Esophagus muscularis mucosa (tissue), 4 donors: ENCODE measurements around the gene FOXP2. TPM values are rescaled to one million over a fixed set of nuclear protein-coding genes. Genes with fewer than 3 reads are reported as not detected.

ENCODE experiments used
- DNase-seq: peaks from one replicate; pipeline ENCODE4 v3.0.0-alpha.2; 2017; ENCODE audit errors: extremely low spot score
- H3K27ac ChIP-seq, 4 donors: fragments of 200-600 bp; sonication (generic); replicated peaks in 1 of 4; 1 replicate in 3 of 4; 2 replicates in 1 of 4; pipeline ENCODE4 v1.5.1; 2016 to 2019; ENCODE audit warnings: mild to moderate bottlenecking in 1 of 4
- H3K27me3 ChIP-seq, 4 donors: fragments of 200-600 bp; sonication (generic); one replicate each; pipeline versions ENCODE4 v1.5.1 to v1.6.0; 2016 to 2019
- H3K36me3 ChIP-seq, 4 donors: fragments of 200-600 bp; sonication (generic); one replicate each; pipeline ENCODE4 v1.5.1; 2016 to 2019
- H3K4me1 ChIP-seq, 4 donors: fragments of 200-600 bp; sonication (generic); one replicate each; pipeline ENCODE4 v1.5.1; 2016 to 2019
- H3K4me3 ChIP-seq, 4 donors: fragments of 200-600 bp; sonication (generic); 1 replicate in 2 of 4; 2 replicates in 2 of 4; pipeline ENCODE4 v1.5.1; 2016 to 2019; ENCODE audit warnings: mild to moderate bottlenecking in 4 of 4, moderate library complexity in 1 of 4
- H3K9me3 ChIP-seq, 4 donors: fragments of 200-600 bp; sonication (generic); 1 replicate in 3 of 4; 2 replicates in 1 of 4; pipeline ENCODE4 v1.5.1; 2016 to 2019
- EP300 ChIP-seq: sonication (generic); formaldehyde crosslinking; IDR thresholded peaks from one replicate; pipeline ENCODE4 v1.6.1; 2017; ENCODE audit warnings: antibody characterized with exemption
- POLR2A ChIP-seq: fragments of 450-650 bp; IDR thresholded peaks from one replicate; pipeline ENCODE4 v1.6.1; 2017; ENCODE audit warnings: antibody characterized with exemption, moderate library complexity, mild to moderate bottlenecking, low read depth
- POLR2AphosphoS5 ChIP-seq, 2 donors: sonication (generic); formaldehyde crosslinking; IDR thresholded peaks; one replicate each; pipeline ENCODE4 v1.6.1; 2017; ENCODE audit warnings: antibody characterized with exemption in 2 of 2
- WGBS: methylation state at CpG from one replicate; pipeline ENCODE4 v1.1.5; 2018; 5-methylcytosine and 5-hydroxymethylcytosine counted together
- intact Hi-C: fragments of 100-400 bp; cut with DNase I; formaldehyde crosslinking; loops from one replicate; pipeline ENCODE4 v1.15.1; 2023
- total RNA-seq, 4 donors: library from RNA; depleted of rRNA; stranded (reverse); fragments of >200 nt; gene quantifications; one replicate each; pipeline versions ENCODE4 v1.1.0 to v1.2.1, GENCODE V29; 2016
- TF ChIP-seq, protein P1 (sequence below), 3 experiments: fragments of 200-600 bp in 2 of 3; fragments of 450-650 bp in 1 of 3; sonication (generic) in 2 of 3; IDR thresholded peaks; one replicate each; pipeline ENCODE4 v1.5.1; 2017 to 2019; ENCODE audit warnings: antibody characterized with exemption in 3 of 3, mild to moderate bottlenecking in 2 of 3, moderate library complexity in 1 of 3

Gene FOXP2
- total RNA-seq, 4 donors from 2014 or later = 37.1 to 54.2 (median 48.0) TPM

- DNase-seq = no peak
- TF ChIP-seq EP300 (no peak), POLR2A (no peak), POLR2AphosphoS5 (IDR thresholded peaks at IDR 0.05) (no peak)
- TF ChIP-seq, protein P1, sequence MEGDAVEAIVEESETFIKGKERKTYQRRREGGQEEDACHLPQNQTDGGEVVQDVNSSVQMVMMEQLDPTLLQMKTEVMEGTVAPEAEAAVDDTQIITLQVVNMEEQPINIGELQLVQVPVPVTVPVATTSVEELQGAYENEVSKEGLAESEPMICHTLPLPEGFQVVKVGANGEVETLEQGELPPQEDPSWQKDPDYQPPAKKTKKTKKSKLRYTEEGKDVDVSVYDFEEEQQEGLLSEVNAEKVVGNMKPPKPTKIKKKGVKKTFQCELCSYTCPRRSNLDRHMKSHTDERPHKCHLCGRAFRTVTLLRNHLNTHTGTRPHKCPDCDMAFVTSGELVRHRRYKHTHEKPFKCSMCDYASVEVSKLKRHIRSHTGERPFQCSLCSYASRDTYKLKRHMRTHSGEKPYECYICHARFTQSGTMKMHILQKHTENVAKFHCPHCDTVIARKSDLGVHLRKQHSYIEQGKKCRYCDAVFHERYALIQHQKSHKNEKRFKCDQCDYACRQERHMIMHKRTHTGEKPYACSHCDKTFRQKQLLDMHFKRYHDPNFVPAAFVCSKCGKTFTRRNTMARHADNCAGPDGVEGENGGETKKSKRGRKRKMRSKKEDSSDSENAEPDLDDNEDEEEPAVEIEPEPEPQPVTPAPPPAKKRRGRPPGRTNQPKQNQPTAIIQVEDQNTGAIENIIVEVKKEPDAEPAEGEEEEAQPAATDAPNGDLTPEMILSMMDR (IDR thresholded peaks at IDR 0.05) = no peak
- H3K36me3 ChIP-seq = peaks cover 0 to 23% (median 8%) of the 10 kb centered on the region in 4 donors
- no peaks in the 10 kb centered on the region for H3K27me3 ChIP-seq
- no peak overlapping the region for H3K4me3 ChIP-seq
- no peaks in the 10 kb centered on the region for H3K9me3 ChIP-seq
- WGBS = 61% methylated on average over 7 of the region's 7 CpGs
- intact Hi-C loops = no loop called here
- peaks cover 0 to 12% (median 0%) of the 10 kb centered on the region in 4 donors for H3K4me1 ChIP-seq
- H3K27ac ChIP-seq = no peak overlapping the region
Measured at GRCh38 chr7:114630201-114630990, 215.8 kb downstream of the FOXP2 start.

GRCh38 chr7:114631249-114631822 is 216.7 kb downstream of the FOXP2 start:
- TF ChIP-seq POLR2AphosphoS5 (IDR thresholded peaks at IDR 0.05) = no peak
- TF ChIP-seq POLR2A = no peak
- TF ChIP-seq, protein P1 (IDR thresholded peaks at IDR 0.05) = no peak
- no peak for TF ChIP-seq EP300
- WGBS = 71% methylated on average over 3 of the region's 3 CpGs
- peaks cover 0 to 12% (median 0%) of the 10 kb centered on the region in 4 donors for H3K4me1 ChIP-seq
- no peaks in the 10 kb centered on the region for H3K9me3 ChIP-seq
- intact Hi-C loops = no loop called here
- H3K36me3 ChIP-seq = peaks cover 0 to 23% (median 8%) of the 10 kb centered on the region in 4 donors
- H3K4me3 ChIP-seq = no peak overlapping the region
- no peak overlapping the region for H3K27ac ChIP-seq
- H3K27me3 ChIP-seq = no peaks in the 10 kb centered on the region
- no peak for DNase-seq

- WGBS = 90% methylated on average over 1 of the region's 1 CpG
- Histone ChIP-seq H3K4me3 (no peak overlapping the region), H3K36me3 (peaks cover 0 to 4% (median 0%) of the 10 kb centered on the region in 4 donors), H3K27me3 (no peaks in the 10 kb centered on the region), H3K9me3 (no peaks in the 10 kb centered on the region), H3K4me1 (no peaks in the 10 kb centered on the region), H3K27ac (no peak overlapping the region)
- TF ChIP-seq, protein P1 (IDR thresholded peaks at IDR 0.05) = no peak
- no peak for TF ChIP-seq POLR2A
- no peak for TF ChIP-seq POLR2AphosphoS5 (IDR thresholded peaks at IDR 0.05)
- no peak for TF ChIP-seq EP300
- intact Hi-C loops = no loop called here
- DNase-seq = no peak
Measured at GRCh38 chr7:114639451-114639850, 224.8 kb downstream of the FOXP2 start.

DNA sequence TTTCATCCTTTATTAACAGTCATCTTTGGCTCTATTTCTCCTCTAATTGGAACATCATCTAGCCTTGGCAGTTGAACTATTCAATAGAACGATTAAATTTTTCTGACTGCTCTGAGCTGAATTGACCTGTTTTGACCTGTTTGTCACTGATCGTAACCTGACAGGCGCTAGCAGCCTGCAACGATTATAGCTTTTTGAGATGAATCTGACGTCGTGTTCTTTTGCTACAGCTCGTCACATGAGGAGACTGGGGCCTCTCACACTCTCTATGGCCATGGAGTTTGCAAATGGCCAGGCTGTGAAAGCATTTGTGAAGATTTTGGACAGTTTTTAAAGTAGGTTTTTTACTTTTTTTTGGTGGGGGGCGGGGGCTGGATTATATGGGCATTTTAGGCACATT is 229.8 kb downstream of the FOXP2 start:
- DNase-seq = no peak
- TF ChIP-seq, protein P1 (IDR thresholded peaks at IDR 0.05) = no peak
- TF ChIP-seq EP300 = no peak
- Histone ChIP-seq H3K9me3 (no peaks in the 10 kb centered on the region), H3K27ac (no peak overlapping the region), H3K27me3 (no peaks in the 10 kb centered on the region), H3K36me3 (peaks cover 0 to 4% (median 0%) of the 10 kb centered on the region in 4 donors), H3K4me3 (no peak overlapping the region), H3K4me1 (peaks cover 0 to 17% (median 0%) of the 10 kb centered on the region in 4 donors)
- 77% methylated on average over 8 of the region's 8 CpGs for WGBS
- intact Hi-C loops = no loop called here
